ENCODE measurements around the gene GLRB.
"Not testable (repeated sequence)": the region's sequence is repeated elsewhere in the genome, so short reads cannot be mapped to it uniquely, and the experiment has no call there.

Gene GLRB

DNA sequence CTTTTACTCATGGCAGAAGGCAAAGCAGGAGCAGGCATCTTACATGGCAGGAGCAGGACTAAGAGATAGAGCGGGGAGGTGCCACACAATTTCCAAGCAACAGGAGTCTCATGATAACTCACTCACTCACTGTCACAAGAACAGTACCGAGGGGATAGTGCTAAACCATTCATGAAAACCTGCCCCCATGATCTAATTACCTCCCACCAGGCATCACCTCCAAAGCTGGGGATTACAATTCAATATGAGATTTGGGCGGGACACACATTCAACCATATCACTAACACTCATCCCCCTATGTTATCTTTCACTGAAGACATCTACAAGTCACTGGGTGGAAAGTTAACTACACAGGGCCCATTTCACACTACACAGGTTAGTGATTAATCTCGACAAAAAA, 25.4 kb upstream of the GLRB start:
- Histone ChIP-seq H3K79me2 (ENCODE audit: low read length) (no peaks in the 10 kb centered on the region), H3F3A (ENCODE audit: insufficient read depth, low read length) (no peaks in the 10 kb centered on the region), H3K4me2 (ENCODE audit: low read depth, low read length) (no peak overlapping the region), H3K9ac (ENCODE audit: low read length) (no peak overlapping the region), H3K9me3 (replicated peaks; ENCODE audit: insufficient read depth, low read length) (no peaks in the 10 kb centered on the region), H3K4me1 (ENCODE audit: low read length) (no peaks in the 10 kb centered on the region), H4K20me1 (ENCODE audit: insufficient read depth, low read length) (no peaks in the 10 kb centered on the region), H3K27me3 (replicated peaks; ENCODE audit: insufficient read depth, low read length) (no peaks in the 10 kb centered on the region), H3K27ac (ENCODE audit: low read length) (no peak overlapping the region), H3K4me3 (ENCODE audit: low read length) (no peak overlapping the region), H3K9me2 (replicated peaks; ENCODE audit: insufficient read depth, low read length) (no peaks in the 10 kb centered on the region), H3K36me3 (replicated peaks; ENCODE audit: insufficient read depth, low read length) (no peaks in the 10 kb centered on the region), H2AFZ (ENCODE audit: low read length) (no peak overlapping the region)
- no peak for DNase-seq
- TF ChIP-seq, protein P1, sequence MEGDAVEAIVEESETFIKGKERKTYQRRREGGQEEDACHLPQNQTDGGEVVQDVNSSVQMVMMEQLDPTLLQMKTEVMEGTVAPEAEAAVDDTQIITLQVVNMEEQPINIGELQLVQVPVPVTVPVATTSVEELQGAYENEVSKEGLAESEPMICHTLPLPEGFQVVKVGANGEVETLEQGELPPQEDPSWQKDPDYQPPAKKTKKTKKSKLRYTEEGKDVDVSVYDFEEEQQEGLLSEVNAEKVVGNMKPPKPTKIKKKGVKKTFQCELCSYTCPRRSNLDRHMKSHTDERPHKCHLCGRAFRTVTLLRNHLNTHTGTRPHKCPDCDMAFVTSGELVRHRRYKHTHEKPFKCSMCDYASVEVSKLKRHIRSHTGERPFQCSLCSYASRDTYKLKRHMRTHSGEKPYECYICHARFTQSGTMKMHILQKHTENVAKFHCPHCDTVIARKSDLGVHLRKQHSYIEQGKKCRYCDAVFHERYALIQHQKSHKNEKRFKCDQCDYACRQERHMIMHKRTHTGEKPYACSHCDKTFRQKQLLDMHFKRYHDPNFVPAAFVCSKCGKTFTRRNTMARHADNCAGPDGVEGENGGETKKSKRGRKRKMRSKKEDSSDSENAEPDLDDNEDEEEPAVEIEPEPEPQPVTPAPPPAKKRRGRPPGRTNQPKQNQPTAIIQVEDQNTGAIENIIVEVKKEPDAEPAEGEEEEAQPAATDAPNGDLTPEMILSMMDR (IDR thresholded peaks at IDR 0.05; ENCODE audit: low read length), result no peak
- TF ChIP-seq EZH2 (optimal IDR thresholded peaks at IDR 0.05; ENCODE audit: low read depth, low read length) (no peak), EZH2phosphoT487 (IDR thresholded peaks at IDR 0.05; ENCODE audit: low read length) (no peak)

- H3K4me1 ChIP-seq (ENCODE audit: low read length), result no peaks in the 10 kb centered on the region
- H2AFZ ChIP-seq (ENCODE audit: low read length), result no peak overlapping the region
- H3K27me3 ChIP-seq (replicated peaks; ENCODE audit: insufficient read depth, low read length), result no peaks in the 10 kb centered on the region
- H3K9me2 ChIP-seq (replicated peaks; ENCODE audit: insufficient read depth, low read length), result no peaks in the 10 kb centered on the region
- H4K20me1 ChIP-seq (ENCODE audit: insufficient read depth, low read length), result no peaks in the 10 kb centered on the region
- no peaks in the 10 kb centered on the region for H3F3A ChIP-seq (ENCODE audit: insufficient read depth, low read length)
- H3K79me2 ChIP-seq (ENCODE audit: low read length), result no peaks in the 10 kb centered on the region
- no peak overlapping the region for H3K4me2 ChIP-seq (ENCODE audit: low read depth, low read length)
- no peak overlapping the region for H3K9ac ChIP-seq (ENCODE audit: low read length)
- no peaks in the 10 kb centered on the region for H3K36me3 ChIP-seq (replicated peaks; ENCODE audit: insufficient read depth, low read length)
- no peak overlapping the region for H3K4me3 ChIP-seq (ENCODE audit: low read length)
- H3K27ac ChIP-seq (ENCODE audit: low read length), result no peak overlapping the region
- TF ChIP-seq, protein P1 (IDR thresholded peaks at IDR 0.05; ENCODE audit: low read length), result no peak
- TF ChIP-seq EZH2 (optimal IDR thresholded peaks at IDR 0.05; ENCODE audit: low read depth, low read length), result no peak
- TF ChIP-seq EZH2phosphoT487 (IDR thresholded peaks at IDR 0.05; ENCODE audit: low read length), result no peak
- no peaks in the 10 kb centered on the region for H3K9me3 ChIP-seq (replicated peaks; ENCODE audit: insufficient read depth, low read length)
- DNase-seq, result no peak
These were observed 23.4 kb upstream of the GLRB start for GRCh38 chr4:157052429-157053040.

DNA sequence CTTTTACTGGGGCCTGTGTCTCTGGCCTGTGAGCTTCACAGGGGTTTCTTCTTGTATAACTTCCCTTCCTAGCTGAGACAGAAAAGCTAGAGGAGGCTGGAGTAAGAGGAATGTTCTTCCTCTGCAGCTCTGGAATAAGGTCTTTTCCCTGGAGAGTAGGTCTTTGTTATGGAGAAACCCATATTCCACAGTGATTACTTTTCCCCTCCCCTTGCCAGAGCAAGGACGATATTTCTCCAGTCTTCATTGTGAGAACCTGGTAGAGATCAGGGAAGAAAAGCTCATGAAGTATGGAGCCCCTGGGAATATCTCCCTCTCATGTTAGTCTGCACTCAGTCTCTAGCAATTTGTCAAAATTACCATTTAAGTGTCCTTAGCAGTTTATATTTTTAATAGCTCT, 18.7 kb upstream of the GLRB start:
- no peaks in the 10 kb centered on the region for H3K27me3 ChIP-seq (replicated peaks; ENCODE audit: insufficient read depth, low read length)
- DNase-seq, result no peak
- H3K36me3 ChIP-seq (replicated peaks; ENCODE audit: insufficient read depth, low read length), result no peaks in the 10 kb centered on the region
- H4K20me1 ChIP-seq (ENCODE audit: insufficient read depth, low read length), result no peaks in the 10 kb centered on the region
- H2AFZ ChIP-seq (ENCODE audit: low read length), result no peak overlapping the region
- no peak overlapping the region for H3K4me3 ChIP-seq (ENCODE audit: low read length)
- H3K27ac ChIP-seq (ENCODE audit: low read length), result no peak overlapping the region
- H3F3A ChIP-seq (ENCODE audit: insufficient read depth, low read length), result no peaks in the 10 kb centered on the region
- H3K9me2 ChIP-seq (replicated peaks; ENCODE audit: insufficient read depth, low read length), result no peaks in the 10 kb centered on the region
- TF ChIP-seq EZH2 (optimal IDR thresholded peaks at IDR 0.05; ENCODE audit: low read depth, low read length) (no peak), EZH2phosphoT487 (IDR thresholded peaks at IDR 0.05; ENCODE audit: low read length) (no peak)
- TF ChIP-seq, protein P1 (IDR thresholded peaks at IDR 0.05; ENCODE audit: low read length), result no peak
- H3K79me2 ChIP-seq (ENCODE audit: low read length), result no peaks in the 10 kb centered on the region
- H3K4me2 ChIP-seq (ENCODE audit: low read depth, low read length), result no peak overlapping the region
- no peaks in the 10 kb centered on the region for H3K4me1 ChIP-seq (ENCODE audit: low read length)
- H3K9me3 ChIP-seq (replicated peaks; ENCODE audit: insufficient read depth, low read length), result no peaks in the 10 kb centered on the region
- no peak overlapping the region for H3K9ac ChIP-seq (ENCODE audit: low read length)

- not testable (repeated sequence) for H3K36me3 ChIP-seq (replicated peaks; ENCODE audit: insufficient read depth, low read length); H3K4me2 ChIP-seq (ENCODE audit: low read depth, low read length); H3K27ac ChIP-seq (ENCODE audit: low read length); H4K20me1 ChIP-seq (ENCODE audit: insufficient read depth, low read length); H3K4me3 ChIP-seq (ENCODE audit: low read length); H3K9me3 ChIP-seq (replicated peaks; ENCODE audit: insufficient read depth, low read length); H3K79me2 ChIP-seq (ENCODE audit: low read length); H3K27me3 ChIP-seq (replicated peaks; ENCODE audit: insufficient read depth, low read length); DNase-seq; H3K4me1 ChIP-seq (ENCODE audit: low read length); H3K9ac ChIP-seq (ENCODE audit: low read length); H3K9me2 ChIP-seq (replicated peaks; ENCODE audit: insufficient read depth, low read length); H2AFZ ChIP-seq (ENCODE audit: low read length); H3F3A ChIP-seq (ENCODE audit: insufficient read depth, low read length)
These were observed 17.1 kb upstream of the GLRB start for GRCh38 chr4:157058899-157059298.
